Pulmonary artery endothelial cell (primary cell): ENCODE results near the gene GABRR3. TPM values are rescaled to one million over a fixed set of nuclear protein-coding genes. Genes with fewer than 3 reads are reported as not detected.

ENCODE experiments used
- DNase-seq: peaks from one replicate; pipeline ENCODE4 v3.0.0-alpha.2; 2011; ENCODE audit warnings: low read depth, low spot score
- total RNA-seq: library from RNA; depleted of rRNA; stranded (reverse); fragments of >200 nt; gene quantifications from 2 replicates; pipeline ENCODE4 v1.2.3, GENCODE V29; 2014

Gene GABRR3
- total RNA-seq, 1 donor from 2014 or later, result not detected

DNA sequence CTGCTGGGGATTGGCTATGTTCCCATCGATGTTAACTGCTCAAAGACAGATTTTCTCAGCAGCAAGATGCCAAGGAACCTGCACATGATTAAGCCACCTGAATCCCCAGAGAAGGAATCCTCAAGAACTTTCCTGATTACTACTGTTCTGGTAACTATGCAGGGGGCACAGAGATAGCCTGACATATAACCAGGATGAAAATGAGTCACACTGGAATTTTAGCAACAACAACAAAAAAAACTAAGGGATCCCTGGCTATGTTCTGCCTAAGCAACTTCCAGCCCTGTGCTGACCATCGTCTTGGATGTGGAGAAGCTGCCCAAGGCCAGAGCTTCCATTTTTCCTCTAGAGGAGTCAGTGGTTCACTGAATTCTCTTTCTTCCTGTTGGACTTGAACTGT lies 76.7 kb downstream of the GABRR3 start:
- no peak for DNase-seq

GRCh38 chr3:97957617-97958311 lies 77.4 kb downstream of the GABRR3 start:
- DNase-seq, result no peak

GRCh38 chr3:97956051-97956450 lies 79.1 kb downstream of the GABRR3 start:
- no peak for DNase-seq

DNA sequence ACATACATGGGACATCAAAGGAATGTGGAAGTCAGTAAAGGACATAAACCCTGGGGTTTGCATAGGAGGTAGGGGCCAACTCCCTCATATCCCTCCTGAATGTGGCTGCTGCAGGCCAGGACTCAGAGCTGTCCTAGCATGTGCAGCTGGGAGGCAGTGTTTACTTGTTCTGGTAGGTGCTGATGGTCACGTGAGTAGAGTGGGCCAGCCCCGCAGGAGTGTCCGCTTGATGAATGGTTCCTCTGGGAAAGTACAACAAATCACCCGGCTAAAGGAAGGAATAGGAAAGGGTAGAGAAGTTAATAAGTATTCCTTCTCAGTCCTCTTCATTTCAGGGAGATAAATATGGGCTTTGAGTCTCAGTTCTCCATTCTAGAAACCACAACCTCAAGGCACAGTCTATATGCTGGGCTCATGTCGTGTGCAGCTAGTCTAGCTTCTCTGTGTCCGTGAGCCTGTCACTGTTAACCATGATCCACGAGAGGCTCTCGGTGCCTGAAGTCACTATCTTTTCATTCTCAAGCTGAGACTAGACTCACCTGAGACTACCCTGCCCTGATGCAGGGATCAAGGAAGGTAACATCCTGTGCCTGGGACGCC lies 80.8 kb downstream of the GABRR3 start:
- DNase-seq, result no peak

- DNase-seq, result no peak
Measured at GRCh38 chr3:97952872-97953271, 82.2 kb downstream of the GABRR3 start.

- DNase-seq, result no peak
Measured at GRCh38 chr3:97952280-97952679, 82.8 kb downstream of the GABRR3 start.

DNA sequence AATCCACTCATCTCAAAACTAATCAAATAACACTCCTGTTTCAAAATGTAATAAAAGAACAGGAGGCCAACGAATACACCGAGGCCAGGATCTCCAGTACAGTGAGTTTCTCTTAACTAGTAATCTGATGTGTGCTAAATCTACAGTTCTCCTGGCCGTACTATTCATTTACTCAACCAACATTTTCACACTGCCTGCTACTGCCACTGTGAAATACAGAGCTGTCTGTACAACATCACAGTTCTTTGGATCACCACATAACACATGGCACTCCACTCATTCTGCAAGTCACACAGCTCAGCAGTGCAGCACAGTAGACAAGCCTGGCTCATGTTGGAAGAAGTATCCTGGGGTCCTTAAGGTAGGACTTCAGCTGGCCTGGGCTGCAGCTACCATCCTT lies 84.8 kb downstream of the GABRR3 start:
- no peak for DNase-seq

GRCh38 chr3:97949743-97950142 lies 85.4 kb downstream of the GABRR3 start:
- no peak for DNase-seq

GRCh38 chr3:97949110-97949485 lies 86.0 kb downstream of the GABRR3 start:
- DNase-seq, result no peak

DNA sequence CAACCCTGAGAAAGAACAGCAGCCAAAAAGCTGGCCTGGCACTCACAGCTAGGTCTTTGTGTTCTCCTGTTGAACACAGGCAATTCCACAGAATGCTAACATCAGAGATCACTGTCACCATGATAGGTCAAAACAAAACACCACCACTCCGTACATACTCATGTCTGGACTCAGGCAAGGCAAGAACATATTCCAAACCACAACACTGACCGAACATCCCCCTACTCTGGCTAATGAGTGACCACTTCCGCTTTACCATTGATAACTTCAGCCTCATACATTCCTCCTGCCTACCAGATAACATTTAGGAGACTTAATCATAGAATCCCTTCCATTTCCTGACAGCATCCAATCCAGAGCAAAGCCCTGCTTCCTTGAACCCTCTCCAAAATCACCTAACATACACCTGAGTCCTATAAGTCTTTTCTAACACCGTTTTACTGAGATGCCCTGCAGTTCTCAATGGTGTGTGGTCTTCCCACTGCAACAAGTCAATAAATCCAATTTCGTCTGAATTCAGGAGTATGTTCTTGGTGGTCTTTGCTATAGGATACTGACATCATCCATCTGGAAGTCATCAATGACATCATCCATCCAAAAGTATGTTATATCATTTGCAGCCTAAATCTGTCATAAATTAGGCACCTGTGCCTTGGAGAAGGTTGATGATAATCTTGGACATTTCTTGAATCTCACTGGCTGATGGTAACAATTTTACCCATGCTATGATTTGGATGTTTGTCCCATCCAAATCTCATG lies 86.6 kb downstream of the GABRR3 start:
- no peak for DNase-seq

- no peak for DNase-seq
Measured at GRCh38 chr3:97942801-97943546, 92.1 kb downstream of the GABRR3 start.

- DNase-seq, result no peak
Measured at GRCh38 chr3:97940034-97940433, 95.1 kb downstream of the GABRR3 start.

GRCh38 chr3:97939401-97939800 lies 95.7 kb downstream of the GABRR3 start:
- DNase-seq, result no peak

GRCh38 chr3:97938444-97938843 lies 96.7 kb downstream of the GABRR3 start:
- DNase-seq, result no peak

GRCh38 chr3:97937205-97937604 lies 97.9 kb downstream of the GABRR3 start:
- DNase-seq, result no peak

- DNase-seq, result no peak
Measured at GRCh38 chr3:97935842-97936241, 99.3 kb downstream of the GABRR3 start.

Other genes starting within 250 kb of the GABRR3 start
- 21.3 and 32.8 TPM in 2 replicates for gene CRYBG3, start 213.3 kb downstream of the GABRR3 start, total RNA-seq
- gene RIOX2, start 62.9 kb downstream of the GABRR3 start, total RNA-seq, result 27.4 and 33.6 TPM in 2 replicates
- gene OR5AC2, start 51.9 kb upstream of the GABRR3 start, total RNA-seq, result not detected in 2 replicates
- not detected in 2 replicates for gene OR5H1, start 95.4 kb upstream of the GABRR3 start, total RNA-seq
- gene OR5H14, start 112.2 kb upstream of the GABRR3 start, total RNA-seq, result not detected in 2 replicates
- not detected in 2 replicates for gene OR5H15, start 131.4 kb upstream of the GABRR3 start, total RNA-seq
- not detected in 2 replicates for gene OR5H6, start 228.9 kb upstream of the GABRR3 start, total RNA-seq
- not detected in 2 replicates for gene OR5H2, start 247.2 kb upstream of the GABRR3 start, total RNA-seq